GM21723 (cell line): ENCODE measurements around the gene ADAMTSL1.

Experiments
- ATAC-seq: cut with Tn5 transposase; IDR thresholded peaks from one replicate; pipeline ENCODE4 v1.9.1; 2021; ENCODE audit warnings: mild to moderate bottlenecking, moderate library complexity; ENCODE audit not compliant: unreplicated experiment

Gene ADAMTSL1

GRCh38 chr9:18473652-18474279 lies at the start of gene ADAMTSL1:
Gene ADAMTSL1, plus strand, starts transcription at chr9:18474153. Its CDS starts 80 bp downstream, at chr9:18474233.
- no peak for ATAC-seq

GRCh38 chr9:18427691-18428090 lies 46.3 kb upstream of the ADAMTSL1 start:
- ATAC-seq, result no peak

- ATAC-seq, result no peak
These were observed 45.3 kb upstream of the ADAMTSL1 start for GRCh38 chr9:18428661-18429060.

- no peak for ATAC-seq
These were observed 44.9 kb upstream of the ADAMTSL1 start for GRCh38 chr9:18429070-18429469.

GRCh38 chr9:18433620-18434019 lies 40.3 kb upstream of the ADAMTSL1 start:
- no peak for ATAC-seq

GRCh38 chr9:18437315-18438201 lies 36.4 kb upstream of the ADAMTSL1 start:
- no peak for ATAC-seq

GRCh38 chr9:18438300-18438925 lies 35.5 kb upstream of the ADAMTSL1 start:
- ATAC-seq, result no peak

- no peak for ATAC-seq
These were observed 35.0 kb upstream of the ADAMTSL1 start for GRCh38 chr9:18438951-18439350.

GRCh38 chr9:18441261-18441660 lies 32.7 kb upstream of the ADAMTSL1 start:
- no peak for ATAC-seq

- ATAC-seq, result peak; percentile 96
These were observed 31.1 kb upstream of the ADAMTSL1 start for GRCh38 chr9:18442629-18443491.

GRCh38 chr9:18447131-18447530 lies 26.8 kb upstream of the ADAMTSL1 start:
- ATAC-seq, result no peak

GRCh38 chr9:18447541-18447940 lies 26.4 kb upstream of the ADAMTSL1 start:
- ATAC-seq, result no peak

- ATAC-seq, result no peak
These were observed 25.9 kb upstream of the ADAMTSL1 start for GRCh38 chr9:18448101-18448500.

- no peak for ATAC-seq
These were observed 22.5 kb upstream of the ADAMTSL1 start for GRCh38 chr9:18451406-18451805.

GRCh38 chr9:18452276-18452675 lies 21.7 kb upstream of the ADAMTSL1 start:
- ATAC-seq, result no peak

- no peak for ATAC-seq
These were observed 17.2 kb upstream of the ADAMTSL1 start for GRCh38 chr9:18456624-18457237.

GRCh38 chr9:18457510-18457909 lies 16.4 kb upstream of the ADAMTSL1 start:
- ATAC-seq, result no peak

GRCh38 chr9:18459962-18460584 lies 13.9 kb upstream of the ADAMTSL1 start:
- no peak for ATAC-seq

GRCh38 chr9:18461496-18461895 lies 12.5 kb upstream of the ADAMTSL1 start:
- ATAC-seq, result no peak

GRCh38 chr9:18463991-18464390 lies 10.0 kb upstream of the ADAMTSL1 start:
- no peak for ATAC-seq
